ENCODE results near the gene BCL11B.

Gene BCL11B

DNA sequence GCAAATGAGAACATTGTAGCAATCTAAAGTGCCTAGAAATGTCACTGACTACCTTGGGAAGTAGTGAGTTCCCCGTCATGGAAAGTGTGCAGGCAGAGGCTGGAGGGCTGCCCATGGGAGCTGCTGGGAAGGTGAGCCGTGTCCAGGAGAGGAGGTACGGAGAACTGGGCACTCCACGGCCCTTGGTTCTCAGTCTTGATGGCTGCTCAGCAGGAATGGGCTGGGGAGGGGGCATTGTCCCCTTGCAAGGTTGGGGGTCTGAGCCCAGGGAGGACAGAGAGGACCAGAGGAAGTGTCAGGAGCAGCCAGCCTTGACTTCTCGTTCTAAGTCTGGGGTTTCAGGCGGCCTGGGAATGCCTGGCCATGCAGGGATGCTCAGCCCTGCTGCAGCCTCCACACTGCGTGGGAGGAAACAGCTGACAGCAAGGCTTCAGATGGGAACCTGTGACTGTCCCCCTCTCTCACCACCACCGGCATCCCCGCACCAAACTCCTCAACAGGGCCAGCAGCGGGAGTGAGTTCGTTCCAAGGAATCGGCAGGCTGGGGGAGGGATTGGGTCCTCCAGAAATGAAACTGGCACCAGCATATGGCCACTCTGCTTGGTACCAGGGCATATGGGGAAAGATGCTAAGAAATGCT, 140.2 kb downstream of the BCL11B start:
- DNase-seq, result no peak

DNA sequence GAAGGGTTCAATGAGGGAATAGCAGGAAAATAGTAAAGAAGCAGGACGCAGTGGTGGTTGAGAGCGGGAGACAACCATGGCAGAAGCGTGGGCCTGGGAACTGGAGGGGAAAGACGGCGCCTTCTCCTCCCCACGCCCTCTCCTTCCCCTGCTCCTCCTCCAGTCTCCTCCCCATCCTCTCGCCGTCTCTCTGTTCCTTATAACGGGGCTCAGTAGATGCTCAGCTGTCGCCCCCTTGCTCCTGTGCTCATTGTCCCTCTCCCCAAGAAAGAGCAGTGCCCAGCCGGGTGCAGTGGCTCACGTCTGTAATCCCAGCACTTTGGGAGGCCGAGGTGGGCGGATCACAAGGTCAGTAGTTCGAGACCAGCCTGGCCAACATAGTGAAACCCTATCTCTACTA, 142.0 kb downstream of the BCL11B start:
- DNase-seq, result no peak

DNA sequence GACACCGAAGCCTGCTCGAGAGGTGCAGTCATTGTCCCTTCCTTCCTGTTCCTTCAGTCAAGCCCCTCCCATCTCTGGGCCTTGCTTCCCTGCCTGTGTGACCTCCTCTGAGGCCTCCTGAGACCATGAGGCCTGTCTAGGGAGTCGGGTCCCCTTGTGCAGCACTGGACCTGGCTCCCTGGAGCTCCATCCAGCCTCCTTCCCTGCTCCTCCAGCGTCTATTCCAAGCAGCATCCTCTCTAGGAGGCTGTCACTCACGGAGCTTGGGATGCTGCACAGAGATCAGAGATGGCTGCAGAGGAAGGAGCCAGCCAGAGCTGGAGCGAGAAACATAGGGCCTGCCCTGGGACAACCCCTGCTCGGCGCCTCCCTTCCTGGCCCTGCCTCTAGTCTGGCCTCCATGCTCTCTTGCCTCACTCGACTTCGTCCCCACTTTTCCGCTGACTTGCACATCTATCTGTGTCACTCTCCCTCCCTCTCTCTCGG, 142.7 kb downstream of the BCL11B start:
- DNase-seq, result no peak

DNA sequence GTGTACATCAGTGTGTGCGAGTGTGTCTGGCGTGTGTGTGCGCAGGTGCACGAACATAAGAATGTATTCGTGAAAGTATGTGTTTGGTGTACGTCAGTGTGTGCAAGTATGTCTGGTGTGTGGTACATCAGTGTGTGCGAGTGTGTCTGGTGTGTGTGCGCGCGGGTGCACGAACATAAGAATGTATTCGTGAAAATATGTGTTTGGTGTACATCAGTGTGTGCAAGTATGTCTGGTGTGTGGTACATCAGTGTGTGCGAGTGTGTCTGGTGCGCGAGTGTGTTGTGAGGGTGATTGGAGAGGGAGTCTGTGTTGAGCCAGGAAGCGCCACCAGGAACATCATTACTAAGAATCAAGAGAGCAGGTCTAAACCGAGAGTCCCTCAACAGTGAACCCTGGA, 143.8 kb downstream of the BCL11B start:
- DNase-seq, result no peak

DNA sequence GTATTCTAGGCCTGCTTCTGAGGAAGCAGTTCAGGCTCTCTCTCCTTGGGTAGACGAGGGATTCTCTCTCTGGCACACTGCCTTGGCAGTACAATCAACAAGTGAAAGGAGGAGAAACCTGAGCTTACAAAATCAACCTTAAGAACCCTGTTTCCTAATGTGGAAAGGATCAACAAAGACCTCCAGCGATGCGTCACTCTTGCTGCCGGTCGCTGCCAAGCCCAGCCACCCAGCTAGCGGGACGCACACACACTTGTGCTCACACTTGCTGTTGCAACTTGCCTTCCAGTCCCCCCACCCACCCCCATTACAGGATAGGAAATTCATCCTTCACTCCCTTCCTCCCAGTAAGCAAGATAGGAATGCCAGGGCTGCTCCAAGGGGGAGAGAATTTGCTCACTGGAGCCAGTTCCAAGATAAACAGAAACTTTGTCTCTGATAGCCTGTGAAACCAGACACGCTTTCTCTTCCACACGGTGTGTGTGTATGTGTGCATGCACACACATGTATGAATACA, 144.3 kb downstream of the BCL11B start:
- no peak for DNase-seq

DNA sequence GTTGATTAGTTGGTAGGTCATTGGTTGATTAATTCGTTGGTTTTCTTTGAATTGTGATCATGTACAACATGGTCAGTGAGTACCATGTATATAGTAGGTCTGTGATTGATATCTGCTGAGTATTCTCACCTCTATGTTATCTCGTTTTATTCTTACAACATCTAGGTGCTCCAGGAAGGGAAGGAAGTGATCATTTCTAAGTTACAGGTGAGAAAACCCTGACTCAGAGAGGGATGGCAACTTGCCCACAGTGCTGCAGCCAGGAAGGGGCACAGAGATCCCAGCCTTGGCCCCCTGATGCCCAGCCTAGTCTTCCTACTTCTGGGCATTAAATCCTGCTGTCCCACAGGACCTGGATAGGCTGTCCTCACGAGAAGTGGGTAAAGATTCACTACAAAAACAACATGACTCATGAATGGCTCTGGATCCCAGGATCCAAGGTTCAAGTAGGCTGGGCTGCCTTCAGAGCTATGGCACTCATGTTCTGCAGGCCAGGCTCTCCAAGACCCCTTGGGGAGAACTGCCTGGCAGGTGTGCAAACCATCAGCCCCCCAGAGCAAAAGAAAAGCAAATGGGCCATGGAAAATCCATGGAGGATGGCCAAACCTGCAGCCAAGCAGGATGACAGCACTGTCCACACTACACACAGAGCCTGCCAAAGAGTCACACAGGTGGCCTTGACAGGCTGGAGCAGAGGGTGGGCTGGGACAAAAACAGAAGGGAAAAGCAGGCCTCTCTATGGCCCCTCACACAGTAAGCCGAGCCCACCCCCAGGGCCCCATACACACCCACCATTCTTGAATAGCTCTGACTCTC, 146.2 kb downstream of the BCL11B start:
- DNase-seq, result no peak

DNA sequence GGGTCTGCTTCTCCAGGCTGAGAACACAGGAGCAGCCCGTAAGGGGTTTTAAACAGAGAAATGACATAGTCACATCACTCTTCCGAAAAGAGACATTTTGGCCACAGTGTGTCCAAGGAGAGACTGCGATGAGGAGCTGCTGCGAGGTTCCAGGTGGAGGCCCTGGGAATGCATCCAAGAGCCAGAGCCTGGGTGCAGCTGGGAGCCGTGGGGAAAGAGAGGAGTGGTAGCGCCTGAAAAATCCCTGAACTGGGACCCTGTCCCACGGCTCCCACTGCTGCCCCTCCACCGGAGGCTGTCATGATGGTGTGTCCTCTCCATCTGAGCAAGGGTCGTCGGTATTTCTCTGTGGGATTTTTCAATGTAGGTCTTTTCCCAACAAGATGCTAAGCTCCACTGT, 146.9 kb downstream of the BCL11B start:
- DNase-seq, result no peak

DNA sequence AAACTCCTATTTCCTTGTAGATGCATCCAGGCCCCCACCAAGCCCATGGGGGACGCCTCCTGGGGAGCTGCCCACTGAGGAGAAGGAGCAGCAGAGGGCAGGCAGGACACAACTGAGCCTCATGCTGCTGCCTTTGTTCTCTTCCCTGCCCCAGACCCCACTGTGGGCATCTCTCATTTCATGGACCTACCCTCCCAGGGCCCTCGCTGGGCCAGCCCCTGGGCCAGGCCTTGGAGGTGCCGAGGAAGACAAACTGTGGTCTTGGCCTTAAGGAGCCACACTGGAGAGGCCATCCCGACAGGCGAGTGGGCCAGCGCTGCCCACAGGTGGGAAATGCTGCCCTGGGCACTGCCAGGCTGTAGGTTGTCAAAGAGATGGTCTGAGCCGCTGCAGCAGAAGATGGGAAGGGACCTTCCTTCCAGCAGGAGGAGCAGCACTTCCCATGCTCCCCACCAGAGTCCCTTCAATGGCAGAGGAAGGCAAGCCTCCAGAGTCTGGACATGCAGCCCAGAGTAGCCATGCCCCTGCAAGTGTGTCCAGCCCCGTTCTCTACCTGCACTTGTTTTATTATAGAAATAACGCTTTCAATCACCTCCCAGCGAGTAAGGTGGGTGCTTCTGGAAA, 147.4 kb downstream of the BCL11B start:
- no peak for DNase-seq

DNA sequence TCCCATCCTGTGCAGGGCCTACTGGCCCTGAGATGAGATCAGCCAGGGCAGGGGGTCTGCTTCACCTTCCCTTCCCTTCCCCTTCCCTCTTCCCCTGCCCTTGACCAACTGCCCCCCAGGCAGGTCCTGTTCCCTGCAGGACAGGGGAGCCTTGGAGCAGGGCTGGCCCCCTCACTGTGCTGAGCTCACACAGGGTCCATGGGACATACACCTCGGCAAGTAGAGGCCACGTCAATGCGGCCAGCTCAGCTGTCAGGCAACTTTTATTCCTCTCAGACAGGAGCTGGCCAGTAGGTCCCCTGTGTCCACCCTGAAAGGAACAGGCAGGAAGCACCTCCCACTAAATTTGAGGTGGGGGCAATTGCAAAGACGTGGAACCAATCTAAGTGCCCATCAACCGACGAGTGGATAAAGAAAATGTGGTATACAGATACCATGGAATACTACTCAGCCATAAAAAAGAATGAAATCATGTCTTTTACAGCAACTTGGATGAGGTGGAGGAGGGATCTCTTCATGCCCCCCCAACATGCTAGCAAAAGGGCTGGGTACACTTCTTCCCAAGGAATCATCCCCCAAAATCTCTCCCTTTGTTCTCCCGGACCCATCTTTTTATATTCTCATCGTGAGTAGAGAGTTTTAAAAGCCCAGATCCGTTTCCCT, 148.7 kb downstream of the BCL11B start:
- no peak for DNase-seq

DNA sequence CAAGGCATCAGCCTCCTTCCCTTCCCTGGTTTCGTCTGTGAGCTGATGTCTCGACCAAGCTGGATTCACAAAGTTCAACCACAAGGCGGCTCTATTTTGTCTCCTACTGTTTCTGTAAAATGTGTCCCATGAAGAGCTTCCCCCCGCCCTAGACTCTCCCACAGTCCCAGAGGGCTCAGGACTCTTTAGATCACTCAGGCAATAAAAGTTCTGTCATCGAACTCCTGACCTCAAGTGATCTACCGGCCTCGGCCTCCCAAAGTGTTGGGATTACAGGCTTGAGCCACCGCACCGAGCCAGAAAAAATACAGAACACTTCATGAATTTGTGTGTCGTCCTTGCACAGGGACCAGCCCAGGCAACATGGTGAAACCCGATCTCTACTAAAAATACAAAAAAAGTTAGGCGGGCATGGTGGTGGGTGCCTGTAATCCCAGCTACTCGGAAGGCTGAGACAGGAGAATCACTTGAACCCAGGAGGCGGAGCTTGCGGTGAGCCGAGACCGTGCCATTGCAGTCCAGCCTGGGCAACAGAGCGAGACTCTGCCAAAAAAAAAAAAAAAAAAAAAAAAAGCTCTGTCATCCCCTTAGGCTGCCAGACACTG, 149.4 kb downstream of the BCL11B start:
- DNase-seq, result no peak

DNA sequence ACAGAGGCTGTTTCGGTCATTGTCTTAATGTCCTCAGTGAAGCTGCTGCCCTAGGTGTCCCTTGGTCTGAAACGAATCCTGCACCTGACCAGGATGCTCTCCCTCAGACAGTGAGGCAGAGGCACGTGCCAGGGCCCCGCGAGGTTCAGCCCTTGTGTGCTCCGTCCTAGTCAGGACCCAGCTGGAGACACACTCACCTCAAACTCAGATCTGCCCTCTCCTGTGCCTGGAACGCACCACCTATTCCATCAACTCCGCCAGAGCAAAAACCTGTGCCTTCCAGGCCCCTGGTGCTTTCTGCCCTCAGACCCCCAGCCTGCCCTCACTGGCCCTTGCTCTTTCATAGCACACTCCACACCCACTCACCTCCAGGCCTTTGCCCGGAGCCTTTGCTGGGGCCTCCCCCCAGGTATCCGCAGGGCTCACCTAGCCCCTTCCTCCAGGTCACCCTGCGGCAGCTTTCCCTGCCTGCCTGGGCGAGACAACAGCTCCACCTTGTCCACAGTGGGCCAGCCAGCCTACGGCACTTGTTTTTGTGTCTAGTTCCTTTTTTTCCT, 150.6 kb downstream of the BCL11B start:
- no peak for DNase-seq

DNA sequence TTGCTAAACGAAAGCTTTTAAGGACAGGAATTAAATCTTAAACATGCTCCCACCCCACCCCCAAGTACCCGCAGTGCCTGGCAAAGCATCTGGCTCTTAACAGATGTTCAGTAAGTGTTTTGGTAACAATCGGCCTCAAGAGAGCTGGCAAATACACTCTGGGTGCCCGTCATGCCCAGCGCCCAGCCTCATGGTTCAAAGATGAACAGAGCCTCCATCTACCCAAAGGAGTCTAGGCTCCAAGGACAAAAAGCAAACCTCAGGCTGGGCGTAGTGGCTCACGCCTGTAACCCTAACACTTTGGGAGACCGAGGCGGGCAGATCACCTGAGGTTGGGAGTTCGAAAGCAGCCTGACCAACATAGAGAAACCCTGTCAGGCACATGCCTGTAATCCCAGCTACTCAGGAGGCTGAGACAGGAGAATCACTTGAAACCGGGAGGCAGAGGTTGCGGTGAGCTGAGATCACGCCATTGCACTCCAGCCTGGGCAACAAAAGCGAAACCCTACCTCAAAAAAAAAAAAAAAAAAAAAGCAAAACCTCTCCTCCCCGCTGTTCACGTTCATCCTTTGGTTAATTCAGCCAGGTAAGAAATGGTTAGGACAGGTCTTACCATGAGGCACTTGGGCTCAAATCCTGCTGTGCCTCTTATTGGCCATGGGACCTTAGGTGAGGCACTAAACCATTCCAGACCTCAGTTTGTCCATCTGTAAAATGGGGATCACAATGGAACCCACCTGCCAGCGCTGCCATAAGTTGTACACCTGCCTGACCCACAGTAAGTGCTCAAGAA, 151.3 kb downstream of the BCL11B start:
- no peak for DNase-seq

DNA sequence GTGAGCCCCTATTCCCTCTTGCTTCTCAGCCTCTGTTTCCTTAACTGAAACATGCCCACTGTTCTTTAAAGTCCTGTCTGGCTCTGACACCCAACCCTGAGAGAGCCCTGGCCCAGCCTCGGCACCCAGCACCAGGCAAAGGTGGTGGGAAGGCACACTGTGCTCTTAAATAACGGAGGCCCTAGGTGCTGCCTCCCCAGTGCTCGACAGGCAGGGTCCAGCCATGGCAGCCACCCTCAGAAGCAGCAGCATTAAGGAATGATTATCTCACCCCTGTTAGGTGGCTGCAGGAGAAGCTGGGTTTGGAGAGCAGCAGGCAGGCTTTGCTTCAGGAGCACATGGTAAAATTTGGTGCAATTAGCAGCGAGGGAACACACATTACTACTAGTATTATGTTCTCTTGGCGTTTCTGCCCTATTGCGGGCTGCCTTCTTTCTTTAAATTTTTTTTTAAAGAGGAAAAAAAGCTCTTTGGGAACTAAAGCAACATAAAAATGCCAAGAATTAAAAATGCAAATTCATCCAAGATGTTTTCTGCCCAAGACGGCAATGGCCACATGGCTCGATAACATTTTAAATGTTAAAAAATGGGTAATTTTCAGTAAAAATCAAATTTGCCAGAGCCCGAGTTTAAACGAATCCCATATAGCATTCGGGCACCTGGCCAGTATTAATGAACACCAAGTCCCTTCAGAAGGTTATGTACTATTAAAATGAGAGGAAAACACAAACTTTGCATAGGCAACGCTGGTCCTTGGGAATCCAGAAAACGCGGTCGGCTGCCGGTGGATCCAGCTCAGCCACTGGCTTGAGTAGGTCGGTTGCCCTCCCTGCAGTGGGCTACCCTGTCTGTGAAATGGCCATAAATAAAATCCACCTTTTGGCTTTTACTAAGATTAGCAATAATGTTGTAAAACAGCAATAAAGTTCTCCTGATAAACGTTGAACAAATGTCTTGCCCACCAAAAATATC, 152.2 kb downstream of the BCL11B start:
- DNase-seq, result no peak

Data from stimulated activated CD4-positive, alpha-beta T cell treated with anti-CD3 and anti-CD28 coated beads, Interleukin-4, amount 100 ng/mL, for 24 hours (primary cell).